A673 (cell line): ENCODE results near the gene ZNF341.

Experiments used
- EZH2 ChIP-seq: fragments of 200-600 bp; sonication (generic); IDR thresholded peaks from 2 replicates; pipeline ENCODE4 v1.6.1; 2017; ENCODE audit warnings: borderline replicate concordance, low read depth, mild to moderate bottlenecking, mixed read lengths, antibody characterized with exemption, low read length; ENCODE audit not compliant: poor library complexity, severe bottlenecking
- TF ChIP-seq, protein P1 (sequence below): fragments of 300-800, 200-600 bp; sonication (generic); conservative IDR thresholded peaks from 2 replicates; pipeline ENCODE4 v1.5.1; 2017; ENCODE audit warnings: low read depth, mild to moderate bottlenecking, antibody characterized with exemption, low read length, moderate library complexity, mixed read lengths

- TF ChIP-seq, protein P1, sequence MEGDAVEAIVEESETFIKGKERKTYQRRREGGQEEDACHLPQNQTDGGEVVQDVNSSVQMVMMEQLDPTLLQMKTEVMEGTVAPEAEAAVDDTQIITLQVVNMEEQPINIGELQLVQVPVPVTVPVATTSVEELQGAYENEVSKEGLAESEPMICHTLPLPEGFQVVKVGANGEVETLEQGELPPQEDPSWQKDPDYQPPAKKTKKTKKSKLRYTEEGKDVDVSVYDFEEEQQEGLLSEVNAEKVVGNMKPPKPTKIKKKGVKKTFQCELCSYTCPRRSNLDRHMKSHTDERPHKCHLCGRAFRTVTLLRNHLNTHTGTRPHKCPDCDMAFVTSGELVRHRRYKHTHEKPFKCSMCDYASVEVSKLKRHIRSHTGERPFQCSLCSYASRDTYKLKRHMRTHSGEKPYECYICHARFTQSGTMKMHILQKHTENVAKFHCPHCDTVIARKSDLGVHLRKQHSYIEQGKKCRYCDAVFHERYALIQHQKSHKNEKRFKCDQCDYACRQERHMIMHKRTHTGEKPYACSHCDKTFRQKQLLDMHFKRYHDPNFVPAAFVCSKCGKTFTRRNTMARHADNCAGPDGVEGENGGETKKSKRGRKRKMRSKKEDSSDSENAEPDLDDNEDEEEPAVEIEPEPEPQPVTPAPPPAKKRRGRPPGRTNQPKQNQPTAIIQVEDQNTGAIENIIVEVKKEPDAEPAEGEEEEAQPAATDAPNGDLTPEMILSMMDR: no peak
- no peak for TF ChIP-seq EZH2
Observed at GRCh38 chr20:33689493-33689892, 42.3 kb upstream of the ZNF341 start.
